Mucosa of rectum (tissue), 2 donors: Measurements from ENCODE around the gene PPFIA4.
"Not testable (repeated sequence)": the region's sequence is repeated elsewhere in the genome, so short reads cannot be mapped to it uniquely, and the experiment has no call there.

Experiments
- H3K27ac ChIP-seq, 2 donors: one replicate each; pipeline ENCODE4 v1.7.0; 2013; ENCODE audit warnings: inconsistent platforms in 2 of 2, low read depth in 2 of 2, low read length in 2 of 2
- H3K27me3 ChIP-seq, 2 donors: one replicate each; pipeline ENCODE4 v1.7.0; 2013; ENCODE audit warnings: low read length in 2 of 2; ENCODE audit not compliant: control insufficient read depth in 2 of 2, insufficient read depth in 2 of 2
- H3K36me3 ChIP-seq, 2 donors: one replicate each; pipeline ENCODE4 v1.7.0; 2013; ENCODE audit warnings: low read length in 2 of 2; ENCODE audit not compliant: control insufficient read depth in 2 of 2, insufficient read depth in 2 of 2
- H3K4me1 ChIP-seq, 2 donors: one replicate each; pipeline ENCODE4 v1.7.0; 2013; ENCODE audit warnings: low read length in 2 of 2, mild to moderate bottlenecking in 1 of 2; ENCODE audit not compliant: control insufficient read depth in 2 of 2, insufficient read depth in 2 of 2
- H3K4me3 ChIP-seq, 2 donors: one replicate each; pipeline ENCODE4 v1.7.0; 2013; ENCODE audit warnings: low read length in 2 of 2
- H3K9ac ChIP-seq, 2 donors: one replicate each; pipeline ENCODE4 v1.7.0; 2013; ENCODE audit warnings: low read length in 2 of 2, low read depth in 1 of 2, mild to moderate bottlenecking in 1 of 2
- H3K9me3 ChIP-seq, 2 donors: one replicate each; pipeline ENCODE4 v1.7.0; 2013; ENCODE audit warnings: low read length in 2 of 2; ENCODE audit not compliant: control insufficient read depth in 2 of 2
- donor health status: healthy.
- donor health status: Normal muscosa, but diverticular disease.

PPFIA4 gene

GRCh38 chr1:203017061-203017460 is 9.2 kb upstream of the PPFIA4 start:
- no peak overlapping the region for H3K9ac ChIP-seq
- H3K4me1 ChIP-seq: no peaks in the 10 kb centered on the region
- peaks cover 75 to 78% of the 10 kb centered on the region in 2 donors for H3K36me3 ChIP-seq
- no peaks in the 10 kb centered on the region for H3K9me3 ChIP-seq
- H3K27ac ChIP-seq: no peak overlapping the region
- H3K27me3 ChIP-seq: no peaks in the 10 kb centered on the region
- no peak overlapping the region for H3K4me3 ChIP-seq

- peaks cover 74 to 76% of the 10 kb centered on the region in 2 donors for H3K36me3 ChIP-seq
- no peak overlapping the region for H3K9ac ChIP-seq
- H3K27ac ChIP-seq: no peak overlapping the region
- H3K4me1 ChIP-seq: no peaks in the 10 kb centered on the region
- no peaks in the 10 kb centered on the region for H3K9me3 ChIP-seq
- H3K4me3 ChIP-seq: no peak overlapping the region
- no peaks in the 10 kb centered on the region for H3K27me3 ChIP-seq
Observed at GRCh38 chr1:203017692-203018091, 8.6 kb upstream of the PPFIA4 start.

GRCh38 chr1:203022855-203023254 is 3.4 kb upstream of the PPFIA4 start:
- H3K27ac ChIP-seq, H3K4me3 ChIP-seq, H3K4me1 ChIP-seq, H3K9ac ChIP-seq, H3K9me3 ChIP-seq, H3K27me3 ChIP-seq: not testable (repeated sequence)
- H3K36me3 ChIP-seq: peaks cover 37 to 45% of the 10 kb centered on the region in 2 donors

GRCh38 chr1:203025686-203026030 is 633 bp upstream of the PPFIA4 start:
- no peak overlapping the region for H3K9ac ChIP-seq
- H3K4me1 ChIP-seq: peaks cover 5 to 6% of the 10 kb centered on the region in 2 donors
- H3K9me3 ChIP-seq: no peaks in the 10 kb centered on the region
- peaks cover 4 to 15% of the 10 kb centered on the region in 2 donors for H3K27me3 ChIP-seq
- no peak overlapping the region for H3K27ac ChIP-seq
- peak overlapping the region in 1 of 2 donors; percentile 60 for H3K4me3 ChIP-seq
- peaks cover 20 to 25% of the 10 kb centered on the region in 2 donors for H3K36me3 ChIP-seq

- Histone ChIP-seq H3K4me1 (peaks cover 5 to 6% of the 10 kb centered on the region in 2 donors), H3K27me3 (peaks cover 4 to 15% of the 10 kb centered on the region in 2 donors), H3K9ac (peak overlapping the region; percentile 43 to 57), H3K27ac (no peak overlapping the region), H3K9me3 (no peaks in the 10 kb centered on the region), H3K36me3 (peaks cover 9 to 15% of the 10 kb centered on the region in 2 donors), H3K4me3 (peak overlapping the region; percentile 61 to 75)
Observed at GRCh38 chr1:203026666-203027663, 674 bp downstream of the PPFIA4 start.

- no peak overlapping the region for H3K27ac ChIP-seq
- H3K4me1 ChIP-seq: peaks cover 5 to 6% of the 10 kb centered on the region in 2 donors
- no peak overlapping the region for H3K9ac ChIP-seq
- peaks cover 4 to 15% of the 10 kb centered on the region in 2 donors for H3K27me3 ChIP-seq
- no peak overlapping the region for H3K4me3 ChIP-seq
- H3K36me3 ChIP-seq: peaks cover 7 to 11% of the 10 kb centered on the region in 2 donors
- H3K9me3 ChIP-seq: no peaks in the 10 kb centered on the region
Observed at GRCh38 chr1:203028067-203028783, 1.9 kb downstream of the PPFIA4 start.

GRCh38 chr1:203028784-203029553 is 2.7 kb downstream of the PPFIA4 start:
- H3K4me3 ChIP-seq: no peak overlapping the region
- peaks cover 3 to 5% of the 10 kb centered on the region in 2 donors for H3K36me3 ChIP-seq
- peaks cover 4 to 15% of the 10 kb centered on the region in 2 donors for H3K27me3 ChIP-seq
- no peak overlapping the region for H3K9ac ChIP-seq
- no peaks in the 10 kb centered on the region for H3K9me3 ChIP-seq
- peaks cover 5 to 6% of the 10 kb centered on the region in 2 donors for H3K4me1 ChIP-seq
- H3K27ac ChIP-seq: no peak overlapping the region

- no peak overlapping the region for H3K27ac ChIP-seq
- H3K4me3 ChIP-seq: no peak overlapping the region
- no peaks in the 10 kb centered on the region for H3K36me3 ChIP-seq
- no peak overlapping the region for H3K9ac ChIP-seq
- peaks cover 4 to 15% of the 10 kb centered on the region in 2 donors for H3K27me3 ChIP-seq
- no peaks in the 10 kb centered on the region for H3K9me3 ChIP-seq
- peaks cover 4 to 5% of the 10 kb centered on the region in 2 donors for H3K4me1 ChIP-seq
Observed at GRCh38 chr1:203031467-203031866, 5.2 kb downstream of the PPFIA4 start.

- no peak overlapping the region for H3K9ac ChIP-seq
- H3K27me3 ChIP-seq: peaks cover 4 to 5% of the 10 kb centered on the region in 2 donors
- no peaks in the 10 kb centered on the region for H3K36me3 ChIP-seq
- H3K4me1 ChIP-seq: no peaks in the 10 kb centered on the region
- no peak overlapping the region for H3K4me3 ChIP-seq
- no peaks in the 10 kb centered on the region for H3K9me3 ChIP-seq
- no peak overlapping the region for H3K27ac ChIP-seq
Observed at GRCh38 chr1:203033287-203033686, 7.0 kb downstream of the PPFIA4 start.
